T1000 (cell line): ENCODE results near the gene TECRL.

Source experiments
- DNase-seq: peaks from one replicate; lab custom pipeline; 2025; ENCODE audit warnings: mixed read lengths; lab: John Stamatoyannopoulos, UW

TECRL gene

GRCh38 chr4:64327237-64327636 lies 82.0 kb downstream of the TECRL start:
- DNase-seq = no peak

- DNase-seq = no peak
These were observed 82.7 kb downstream of the TECRL start for GRCh38 chr4:64326507-64326906.

GRCh38 chr4:64306255-64306565 lies 103.0 kb downstream of the TECRL start:
- no peak for DNase-seq

- DNase-seq = no peak
These were observed 103.5 kb downstream of the TECRL start for GRCh38 chr4:64305565-64306254.

- no peak for DNase-seq
These were observed 136.8 kb downstream of the TECRL start for GRCh38 chr4:64272432-64272831.

- no peak for DNase-seq
These were observed 137.6 kb downstream of the TECRL start for GRCh38 chr4:64271601-64272081.

- DNase-seq = no peak
These were observed 142.6 kb downstream of the TECRL start for GRCh38 chr4:64266669-64267068.

GRCh38 chr4:64266263-64266662 lies 143.0 kb downstream of the TECRL start:
- DNase-seq = no peak

- no peak for DNase-seq
These were observed 157.5 kb downstream of the TECRL start for GRCh38 chr4:64251781-64252180.

GRCh38 chr4:64250488-64250887 lies 158.8 kb downstream of the TECRL start:
- DNase-seq = no peak

GRCh38 chr4:64250061-64250460 lies 159.2 kb downstream of the TECRL start:
- no peak for DNase-seq

GRCh38 chr4:64248186-64248585 lies 161.1 kb downstream of the TECRL start:
- DNase-seq = no peak

GRCh38 chr4:64230709-64231310 lies 178.4 kb downstream of the TECRL start:
- no peak for DNase-seq
